Uterus (tissue), 2 donors: ENCODE results near the gene ASNSD1.

Experiments
- POLR2A ChIP-seq, 2 donors: fragments of 450-650 bp; IDR thresholded peaks; one replicate each; pipeline ENCODE4 v1.6.1; 2016; ENCODE audit warnings: antibody characterized with exemption in 2 of 2, mild to moderate bottlenecking in 1 of 2, moderate library complexity in 1 of 2
- TF ChIP-seq, protein P1 (sequence below), 4 experiments: fragments of 200-600 bp in 2 of 4; fragments of 450-650 bp in 2 of 4; sonication (generic) in 2 of 4; IDR thresholded peaks; one replicate each; pipeline ENCODE4 v1.5.1; 2016 to 2019; ENCODE audit warnings: antibody characterized with exemption in 4 of 4, mild to moderate bottlenecking in 2 of 4, moderate library complexity in 1 of 4

DNA sequence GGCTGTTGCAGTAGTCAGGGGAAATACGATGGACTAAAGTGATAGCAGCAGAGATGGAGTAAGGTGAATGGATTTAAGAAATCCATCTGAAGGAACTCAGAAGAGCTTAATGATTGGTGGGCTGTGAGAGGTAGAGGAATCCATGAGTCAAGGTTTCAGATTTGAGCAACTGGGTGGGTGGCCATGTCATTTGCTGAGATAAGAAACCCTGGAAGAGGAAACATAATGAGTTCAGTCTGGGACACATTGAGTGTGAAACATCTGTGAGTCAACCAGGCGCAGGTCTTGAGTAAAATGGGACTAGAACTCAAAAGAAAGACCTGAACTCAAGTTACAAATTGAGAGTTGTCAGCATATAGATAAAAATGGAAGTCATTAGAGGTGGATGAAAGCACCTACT is 19.7 kb upstream of the ASNSD1 start:
- TF ChIP-seq, protein P1, sequence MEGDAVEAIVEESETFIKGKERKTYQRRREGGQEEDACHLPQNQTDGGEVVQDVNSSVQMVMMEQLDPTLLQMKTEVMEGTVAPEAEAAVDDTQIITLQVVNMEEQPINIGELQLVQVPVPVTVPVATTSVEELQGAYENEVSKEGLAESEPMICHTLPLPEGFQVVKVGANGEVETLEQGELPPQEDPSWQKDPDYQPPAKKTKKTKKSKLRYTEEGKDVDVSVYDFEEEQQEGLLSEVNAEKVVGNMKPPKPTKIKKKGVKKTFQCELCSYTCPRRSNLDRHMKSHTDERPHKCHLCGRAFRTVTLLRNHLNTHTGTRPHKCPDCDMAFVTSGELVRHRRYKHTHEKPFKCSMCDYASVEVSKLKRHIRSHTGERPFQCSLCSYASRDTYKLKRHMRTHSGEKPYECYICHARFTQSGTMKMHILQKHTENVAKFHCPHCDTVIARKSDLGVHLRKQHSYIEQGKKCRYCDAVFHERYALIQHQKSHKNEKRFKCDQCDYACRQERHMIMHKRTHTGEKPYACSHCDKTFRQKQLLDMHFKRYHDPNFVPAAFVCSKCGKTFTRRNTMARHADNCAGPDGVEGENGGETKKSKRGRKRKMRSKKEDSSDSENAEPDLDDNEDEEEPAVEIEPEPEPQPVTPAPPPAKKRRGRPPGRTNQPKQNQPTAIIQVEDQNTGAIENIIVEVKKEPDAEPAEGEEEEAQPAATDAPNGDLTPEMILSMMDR (IDR thresholded peaks at IDR 0.05): no peak
- no peak for TF ChIP-seq POLR2A (IDR thresholded peaks at IDR 0.05)
